NCI-H1417 treated with DMSO at 0.1 percent for 48 hours (cell line): Measurements from ENCODE around the gene CSNK1G2.

ENCODE experiments used
- DNase-seq: peaks from one replicate; lab custom pipeline; 2025; lab: John Stamatoyannopoulos, UW

The CSNK1G2 gene

GRCh38 chr19:1918975-1919374 is 22.0 kb upstream of the CSNK1G2 start:
- no peak for DNase-seq

- DNase-seq, result no peak
Measured at GRCh38 chr19:1920644-1921043, 20.3 kb upstream of the CSNK1G2 start.

- DNase-seq, result no peak
Measured at GRCh38 chr19:1921326-1921725, 19.6 kb upstream of the CSNK1G2 start.

- DNase-seq, result no peak
Measured at GRCh38 chr19:1921825-1922224, 19.1 kb upstream of the CSNK1G2 start.

GRCh38 chr19:1922803-1923202 is 18.2 kb upstream of the CSNK1G2 start:
- no peak for DNase-seq

GRCh38 chr19:1923319-1923718 is 17.7 kb upstream of the CSNK1G2 start:
- DNase-seq, result no peak

- no peak for DNase-seq
Measured at GRCh38 chr19:1924320-1924961, 16.5 kb upstream of the CSNK1G2 start.

GRCh38 chr19:1925544-1925943 is 15.4 kb upstream of the CSNK1G2 start:
- no peak for DNase-seq

GRCh38 chr19:1929021-1929742 is 11.8 kb upstream of the CSNK1G2 start:
- no peak for DNase-seq

GRCh38 chr19:1931445-1931844 is 9.5 kb upstream of the CSNK1G2 start:
- no peak for DNase-seq

GRCh38 chr19:1932395-1932794 is 8.6 kb upstream of the CSNK1G2 start:
- no peak for DNase-seq

- DNase-seq, result no peak
Measured at GRCh38 chr19:1933244-1933643, 7.7 kb upstream of the CSNK1G2 start.

- no peak for DNase-seq
Measured at GRCh38 chr19:1933942-1934341, 7.0 kb upstream of the CSNK1G2 start.

- DNase-seq, result no peak
Measured at GRCh38 chr19:1935484-1936208, 5.3 kb upstream of the CSNK1G2 start.

GRCh38 chr19:1936430-1936829 is 4.5 kb upstream of the CSNK1G2 start:
- no peak for DNase-seq

GRCh38 chr19:1936916-1937610 is 3.9 kb upstream of the CSNK1G2 start:
- DNase-seq, result no peak

- no peak for DNase-seq
Measured at GRCh38 chr19:1938071-1938470, 2.9 kb upstream of the CSNK1G2 start.

GRCh38 chr19:1942078-1942933 is 1.3 kb downstream of the CSNK1G2 start:
- DNase-seq, result no peak

GRCh38 chr19:1942934-1943555 is 2.1 kb downstream of the CSNK1G2 start:
- DNase-seq, result no peak

- no peak for DNase-seq
Measured at GRCh38 chr19:1943661-1944087, 2.7 kb downstream of the CSNK1G2 start.
